ENCODE data around the gene MGAT2. TPM values are rescaled to one million over a fixed set of nuclear protein-coding genes. Genes with fewer than 3 reads are reported as not detected.

MGAT2 gene
- total RNA-seq, 2 experiments from 2014 or later: 40.4 to 43.7 TPM

DNA sequence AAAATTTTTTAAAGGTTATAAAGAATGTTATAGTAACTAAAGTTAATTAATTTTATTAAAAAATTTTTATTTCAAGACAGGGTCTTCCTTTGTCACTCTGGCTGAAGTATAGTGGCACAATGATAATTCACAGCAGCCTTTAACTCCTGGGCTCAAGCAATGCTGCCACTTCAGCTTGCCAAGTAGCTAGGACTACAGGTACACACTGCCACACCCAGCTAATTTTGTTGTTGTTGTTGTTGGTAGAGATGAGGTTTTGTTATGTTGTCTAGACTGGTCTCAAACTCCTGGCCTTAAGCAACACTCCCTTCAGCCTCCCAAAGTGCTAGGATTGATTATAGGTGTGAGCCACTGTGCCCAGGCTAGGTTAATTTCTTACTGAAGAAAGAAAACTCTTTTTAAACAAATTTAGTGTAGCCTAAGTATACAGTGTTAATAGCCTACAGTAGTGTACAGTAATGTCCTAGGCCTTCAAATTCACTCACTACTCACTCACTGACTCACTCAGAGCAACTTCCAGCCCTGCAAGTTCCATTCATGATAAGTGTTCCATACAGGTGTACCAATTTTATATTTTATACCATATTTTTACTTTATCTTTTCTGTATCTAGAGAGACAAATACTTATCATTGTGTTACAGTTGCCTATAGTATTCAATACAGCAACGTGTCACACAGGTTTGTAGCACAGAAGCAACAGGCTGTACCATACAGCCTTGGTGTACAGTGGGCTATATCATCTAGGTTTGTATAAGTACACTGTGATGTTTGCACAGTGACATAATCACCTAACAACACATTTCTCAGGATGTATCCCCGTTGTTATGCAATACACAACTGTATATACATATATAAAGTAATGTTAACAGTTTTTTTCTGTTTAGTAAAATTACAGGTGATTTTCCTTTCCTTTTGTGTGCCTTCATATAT, 39.2 kb downstream of the MGAT2 start:
- Mint-ChIP-seq H3K4me1 (ENCODE audit: low read depth) (no peaks in the 10 kb centered on the region), H3K27me3 (no peaks in the 10 kb centered on the region), H3K27ac (no peak overlapping the region), H3K9me3 (no peaks in the 10 kb centered on the region), H3K36me3 (peaks cover 9% of the 10 kb centered on the region), H3K4me3 (no peak overlapping the region)
- DNase-seq: no peak
- ChIA-PET POLR2A (no interaction called here), CTCF (interaction anchor here (0.6 to 1.1 kb wide), 3 partner anchors 26 to 199 kb away, joined by 3 to 4 read pairs (median 3); no protein-coding TSS in a partner anchor)
- intact Hi-C loops (cut with micrococcal nuclease): no loop called here

- H3K4me1 Mint-ChIP-seq (ENCODE audit: low read depth): no peaks in the 10 kb centered on the region
- DNase-seq: no peak
- intact Hi-C loops (cut with micrococcal nuclease): no loop called here
- H3K4me3 Mint-ChIP-seq: no peak overlapping the region
- no peaks in the 10 kb centered on the region for H3K27me3 Mint-ChIP-seq
- no peak overlapping the region for H3K27ac Mint-ChIP-seq
- CTCF ChIA-PET: no interaction called here
- H3K36me3 Mint-ChIP-seq: peaks cover 45% of the 10 kb centered on the region
- POLR2A ChIA-PET: no interaction called here
- H3K9me3 Mint-ChIP-seq: no peaks in the 10 kb centered on the region
Observed at GRCh38 chr14:49670475-49670874, 49.9 kb downstream of the MGAT2 start.

Other genes starting within 250 kb of the MGAT2 start
- gene RPS29, start 34.4 kb upstream of the MGAT2 start, total RNA-seq: 1,000 to 10,000 TPM; 2,029 to 2,157 TPM
- 10 to 100 TPM; 51.8 to 52.0 TPM for gene LRR1, start 21.9 kb upstream of the MGAT2 start, total RNA-seq
- gene RPL36AL, start 173 bp upstream of the MGAT2 start, total RNA-seq: 100 to 1,000 TPM; 314 to 320 TPM
- 10 to 100 TPM in 1 of 2 experiments, 1 to 10 TPM in 1; 9.9 to 10.4 TPM for gene DNAAF2, start 14.4 kb downstream of the MGAT2 start, total RNA-seq
- gene POLE2, start 67.4 kb downstream of the MGAT2 start, total RNA-seq: 10 to 100 TPM; 41.3 to 43.4 TPM
- gene KLHDC1, start 72.3 kb downstream of the MGAT2 start, total RNA-seq: 1 to 10 TPM; 1.4 to 1.9 TPM
- 10 to 100 TPM; 27.8 to 28.2 TPM for gene KLHDC2, start 147.4 kb downstream of the MGAT2 start, total RNA-seq
- 10 to 100 TPM; 63.6 to 71.0 TPM for gene NEMF, start 232.0 kb downstream of the MGAT2 start, total RNA-seq

All from activated CD4-positive, alpha-beta memory T cell treated with anti-CD3 and anti-CD28 coated beads for 36 hours (primary cell).